Natural killer cell (primary cell): ENCODE data around the gene SMIM20. TPM values are rescaled to one million over a fixed set of nuclear protein-coding genes. Genes with fewer than 3 reads are reported as not detected.

Experiments used
- ATAC-seq, 3 donors: fragments of 150-1000 bp in 2 of 3; fragments of 200-7000 bp in 1 of 3; cut with Tn5 transposase; 1 replicate in 1 of 3; 2 replicates in 2 of 3; pipeline ENCODE4 v1.10.0; 2021; ENCODE audit warnings: mild to moderate bottlenecking in 2 of 3, moderate library complexity in 2 of 3
- DNase-seq, 2 donors: peaks; one replicate each; pipeline versions ENCODE4 v3.0.0 to v3.0.0-alpha.2; 2013 to 2021; ENCODE audit warnings: mixed read lengths in 1 of 2
- H3K27ac ChIP-seq: one replicate; pipeline ENCODE4 v1.5.1; 2013; ENCODE audit warnings: mild to moderate bottlenecking, low read length
- H3K27me3 ChIP-seq: one replicate; pipeline ENCODE4 v1.6.1; 2013; ENCODE audit warnings: low read length; ENCODE audit not compliant: control insufficient read depth, insufficient read depth
- H3K36me3 ChIP-seq: one replicate; pipeline ENCODE4 v1.6.1; 2013; ENCODE audit warnings: low read length; ENCODE audit not compliant: control insufficient read depth, insufficient read depth
- H3K4me1 ChIP-seq: one replicate; pipeline ENCODE4 v1.6.1; 2013; ENCODE audit warnings: low read length; ENCODE audit not compliant: control insufficient read depth, insufficient read depth
- H3K4me3 ChIP-seq: one replicate; pipeline ENCODE4 v1.5.1; 2013; ENCODE audit warnings: low read length
- H3K9me3 ChIP-seq: one replicate; pipeline ENCODE4 v1.6.1; 2013; ENCODE audit warnings: low read length; ENCODE audit not compliant: control insufficient read depth, insufficient read depth
- H3K27ac Mint-ChIP-seq, 2 donors: one replicate each; pipeline ENCODE4 v1.8.0; 2022; ENCODE audit warnings: mild to moderate bottlenecking in 2 of 2, mixed read lengths in 2 of 2, moderate library complexity in 1 of 2
- H3K27me3 Mint-ChIP-seq, 2 donors: one replicate each; pipeline ENCODE4 v1.8.0; 2022; ENCODE audit warnings: low read depth in 2 of 2, mixed read lengths in 2 of 2
- H3K36me3 Mint-ChIP-seq: one replicate; pipeline ENCODE4 v1.8.0; 2022; ENCODE audit warnings: mixed read lengths
- H3K4me1 Mint-ChIP-seq, 2 donors: one replicate each; pipeline ENCODE4 v1.8.0; 2022; ENCODE audit warnings: mixed read lengths in 2 of 2
- H3K4me3 Mint-ChIP-seq: one replicate; pipeline ENCODE4 v1.8.0; 2022; ENCODE audit warnings: mild to moderate bottlenecking, moderate library complexity, mixed read lengths
- H3K9me3 Mint-ChIP-seq, 2 donors: one replicate each; pipeline ENCODE4 v1.8.0; 2022; ENCODE audit warnings: mixed read lengths in 2 of 2
- CTCF ChIP-seq: fragments of 200-600 bp; IDR thresholded peaks from one replicate; pipeline ENCODE4 v1.8.0; 2022; ENCODE audit warnings: antibody characterized with exemption
- WGBS: methylation state at CpG from one replicate; pipeline ENCODE4 v1.1.7; 2013; ENCODE audit warnings: missing lambda C conversion rate; ENCODE audit not compliant: insufficient coverage; 5-methylcytosine and 5-hydroxymethylcytosine counted together
- intact Hi-C: fragments of 100-400 bp; cut with micrococcal nuclease; formaldehyde crosslinking; loops from one replicate; pipeline ENCODE4 v1.14.2; 2022
- total RNA-seq, 4 donors: library from RNA; stranded (reverse); fragments of 120-200 nt in 1 of 4; gene quantifications; one replicate each; pipeline versions ENCODE4 v1.2.3 to v1.2.4, GENCODE V29; 2013 to 2022

Gene SMIM20
- total RNA-seq, 3 donors from 2014 or later (not counting 1 experiment from before 2014, with no cell fraction given) = 10.3 to 11.5 (median 10.3) TPM

- no peaks in the 10 kb centered on the region for H3K9me3 ChIP-seq
- no peaks in the 10 kb centered on the region for H3K4me1 ChIP-seq
- no peaks in the 10 kb centered on the region for H3K9me3 Mint-ChIP-seq
- no peak overlapping the region for H3K4me3 ChIP-seq
- no peak for TF ChIP-seq CTCF
- H3K27ac ChIP-seq = no peak overlapping the region
- no peaks in the 10 kb centered on the region for H3K36me3 Mint-ChIP-seq
- no peaks in the 10 kb centered on the region for H3K27me3 Mint-ChIP-seq
- DNase-seq (no peak), ATAC-seq (no peak)
- H3K4me3 Mint-ChIP-seq = no peak overlapping the region
- intact Hi-C loops = no loop called here
- no peak overlapping the region for H3K27ac Mint-ChIP-seq
- WGBS = 84% methylated on average over 4 of the region's 11 CpGs
- no peaks in the 10 kb centered on the region for H3K4me1 Mint-ChIP-seq
- no peaks in the 10 kb centered on the region for H3K27me3 ChIP-seq
- H3K36me3 ChIP-seq = no peaks in the 10 kb centered on the region
These were observed 14.6 kb downstream of the SMIM20 start for GRCh38 chr4:25928379-25929297.

DNA sequence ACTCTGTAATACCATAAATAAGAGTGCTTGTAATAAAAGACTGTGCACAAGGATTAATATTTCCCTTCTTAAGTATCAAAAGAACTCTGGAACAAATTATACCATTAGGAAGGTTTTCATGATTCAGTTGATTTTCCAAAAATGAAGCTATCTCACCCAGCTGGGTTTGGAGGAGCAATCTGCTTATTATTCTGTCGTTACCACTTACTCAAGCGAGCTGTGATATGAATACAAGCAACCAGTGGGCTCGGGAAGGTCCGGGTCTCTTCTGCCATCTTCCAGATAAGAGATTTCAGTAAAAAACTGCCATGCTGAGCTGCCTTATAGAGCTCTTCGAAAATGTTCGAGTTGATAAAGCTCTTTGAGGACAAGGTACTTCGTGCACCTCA lies 15.3 kb downstream of the SMIM20 start:
- Histone ChIP-seq H3K4me1 (no peaks in the 10 kb centered on the region), H3K36me3 (no peaks in the 10 kb centered on the region), H3K27me3 (no peaks in the 10 kb centered on the region), H3K27ac (no peak overlapping the region), H3K9me3 (no peaks in the 10 kb centered on the region), H3K4me3 (no peak overlapping the region)
- ATAC-seq (no peak), DNase-seq (no peak)
- intact Hi-C loops = no loop called here
- H3K4me3 Mint-ChIP-seq = no peak overlapping the region
- peaks cover 0 to 4% of the 10 kb centered on the region in 2 donors for H3K27me3 Mint-ChIP-seq
- 97% methylated on average over 6 of the region's 7 CpGs for WGBS
- H3K9me3 Mint-ChIP-seq = no peaks in the 10 kb centered on the region
- H3K4me1 Mint-ChIP-seq = no peaks in the 10 kb centered on the region
- TF ChIP-seq CTCF = no peak
- no peaks in the 10 kb centered on the region for H3K36me3 Mint-ChIP-seq
- no peak overlapping the region for H3K27ac Mint-ChIP-seq

GRCh38 chr4:25930731-25931354 lies 16.8 kb downstream of the SMIM20 start:
- Histone ChIP-seq H3K4me3 (no peak overlapping the region), H3K4me1 (no peaks in the 10 kb centered on the region), H3K27me3 (no peaks in the 10 kb centered on the region), H3K27ac (no peak overlapping the region), H3K9me3 (no peaks in the 10 kb centered on the region), H3K36me3 (no peaks in the 10 kb centered on the region)
- intact Hi-C loops = no loop called here
- ATAC-seq (no peak), DNase-seq (no peak)
- 95% methylated on average over 6 of the region's 6 CpGs for WGBS
- H3K9me3 Mint-ChIP-seq = no peaks in the 10 kb centered on the region
- no peaks in the 10 kb centered on the region for H3K36me3 Mint-ChIP-seq
- no peaks in the 10 kb centered on the region for H3K4me1 Mint-ChIP-seq
- peaks cover 0 to 5% of the 10 kb centered on the region in 2 donors for H3K27me3 Mint-ChIP-seq
- no peak overlapping the region for H3K4me3 Mint-ChIP-seq
- no peak overlapping the region for H3K27ac Mint-ChIP-seq
- TF ChIP-seq CTCF = no peak
